ENCODE data around the gene FSTL1. TPM values are rescaled to one million over a fixed set of nuclear protein-coding genes. Genes with fewer than 3 reads are reported as not detected.

The FSTL1 gene
- total RNA-seq, 1 donor from 2014 or later, result 243 TPM

DNA sequence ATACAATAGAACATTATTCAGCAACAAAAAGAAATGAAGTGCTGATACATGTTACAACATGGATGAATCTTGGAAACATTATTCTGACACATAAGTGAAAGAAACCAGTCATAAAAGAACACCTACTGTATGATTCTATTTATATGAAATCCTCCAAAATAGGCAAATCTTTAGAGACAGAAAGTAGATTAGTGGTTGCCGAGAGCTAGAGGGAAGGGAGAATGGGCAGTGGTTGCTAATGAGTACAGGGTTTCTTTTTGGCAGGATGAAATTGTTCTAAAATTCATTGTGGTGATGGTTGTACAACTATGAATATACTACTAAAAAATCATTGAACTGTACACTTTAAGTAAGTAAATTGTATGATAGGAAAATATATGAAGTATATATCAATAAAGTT, 95.3 kb downstream of the FSTL1 start:
- no peak overlapping the region for H3K4me3 ChIP-seq
- DNase-seq, result no peak
- intact Hi-C loops (cut with micrococcal nuclease), result no loop called here

DNA sequence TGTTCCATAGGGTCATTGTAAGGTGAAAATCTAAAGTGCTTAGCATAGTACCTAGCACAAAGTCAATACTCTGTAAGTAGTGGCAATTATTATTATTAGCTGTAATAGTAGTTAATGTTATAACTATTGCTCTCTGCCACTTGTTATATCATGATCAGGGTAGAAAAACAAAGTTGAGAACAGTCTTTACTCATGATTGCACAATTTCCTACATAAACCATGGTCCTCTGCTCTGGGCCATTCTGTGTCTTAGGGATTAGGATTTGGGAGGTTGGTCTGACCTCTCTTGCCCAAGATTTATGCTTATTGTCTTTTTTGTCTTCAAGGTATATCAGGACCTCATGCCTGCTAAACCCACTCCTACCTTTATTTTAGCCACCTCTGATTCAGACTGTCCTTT, 97.3 kb downstream of the FSTL1 start:
- Histone ChIP-seq H3K4me1 (peaks cover 24% of the 10 kb centered on the region), H3K27me3 (ENCODE audit: low read depth) (no peaks in the 10 kb centered on the region), H3K36me3 (no peaks in the 10 kb centered on the region), H3K27ac (replicated peaks) (no peak overlapping the region), H3K4me3 (no peak overlapping the region), H3K9me3 (replicated peaks) (no peaks in the 10 kb centered on the region)
- DNase-seq, result no peak
- TF ChIP-seq, protein P1, sequence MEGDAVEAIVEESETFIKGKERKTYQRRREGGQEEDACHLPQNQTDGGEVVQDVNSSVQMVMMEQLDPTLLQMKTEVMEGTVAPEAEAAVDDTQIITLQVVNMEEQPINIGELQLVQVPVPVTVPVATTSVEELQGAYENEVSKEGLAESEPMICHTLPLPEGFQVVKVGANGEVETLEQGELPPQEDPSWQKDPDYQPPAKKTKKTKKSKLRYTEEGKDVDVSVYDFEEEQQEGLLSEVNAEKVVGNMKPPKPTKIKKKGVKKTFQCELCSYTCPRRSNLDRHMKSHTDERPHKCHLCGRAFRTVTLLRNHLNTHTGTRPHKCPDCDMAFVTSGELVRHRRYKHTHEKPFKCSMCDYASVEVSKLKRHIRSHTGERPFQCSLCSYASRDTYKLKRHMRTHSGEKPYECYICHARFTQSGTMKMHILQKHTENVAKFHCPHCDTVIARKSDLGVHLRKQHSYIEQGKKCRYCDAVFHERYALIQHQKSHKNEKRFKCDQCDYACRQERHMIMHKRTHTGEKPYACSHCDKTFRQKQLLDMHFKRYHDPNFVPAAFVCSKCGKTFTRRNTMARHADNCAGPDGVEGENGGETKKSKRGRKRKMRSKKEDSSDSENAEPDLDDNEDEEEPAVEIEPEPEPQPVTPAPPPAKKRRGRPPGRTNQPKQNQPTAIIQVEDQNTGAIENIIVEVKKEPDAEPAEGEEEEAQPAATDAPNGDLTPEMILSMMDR (IDR thresholded peaks at IDR 0.05; ENCODE audit: borderline replicate concordance), result no peak
- intact Hi-C loops (cut with micrococcal nuclease), result no loop called here

More for the DNA sequence above, 95.3 kb downstream of the FSTL1 start:
- Histone ChIP-seq H3K27me3 (ENCODE audit: low read depth) (no peaks in the 10 kb centered on the region), H3K27ac (replicated peaks) (no peak overlapping the region), H3K4me1 (peaks cover 4% of the 10 kb centered on the region), H3K9me3 (replicated peaks) (no peaks in the 10 kb centered on the region), H3K36me3 (no peaks in the 10 kb centered on the region)
- TF ChIP-seq, protein P1 (IDR thresholded peaks at IDR 0.05; ENCODE audit: borderline replicate concordance), result no peak

- intact Hi-C loops (cut with micrococcal nuclease), result no loop called here
- no peaks in the 10 kb centered on the region for H3K27me3 ChIP-seq (ENCODE audit: low read depth)
- TF ChIP-seq, protein P1 (IDR thresholded peaks at IDR 0.05; ENCODE audit: borderline replicate concordance), result no peak
Observed at GRCh38 chr3:120352017-120352416, 98.8 kb downstream of the FSTL1 start.

DNA sequence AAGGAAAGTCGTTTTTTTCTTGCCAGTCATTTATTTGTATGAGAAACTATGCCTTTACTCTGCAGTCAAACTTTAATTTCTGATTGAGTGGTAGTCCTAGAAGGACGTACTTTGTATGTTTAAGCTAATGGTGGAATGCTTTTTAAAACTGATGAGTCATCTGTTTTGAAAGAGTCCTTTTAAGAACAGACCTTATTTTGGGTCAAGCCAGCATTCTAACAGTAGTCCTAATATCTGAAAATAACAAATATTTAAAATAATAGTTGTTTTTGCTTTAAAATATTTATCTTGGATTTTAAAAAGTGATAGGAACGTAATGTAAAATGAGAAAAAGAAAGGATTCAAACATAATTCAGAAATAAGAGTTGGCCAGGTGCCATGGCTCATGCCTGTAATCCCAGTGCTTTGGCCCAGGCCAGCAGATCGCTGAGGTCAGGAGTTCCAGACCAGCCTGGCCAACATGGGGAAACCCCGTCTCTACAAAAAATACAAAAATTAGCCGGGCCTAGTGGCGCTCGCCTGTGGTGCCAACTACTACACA, 100.3 kb downstream of the FSTL1 start:
- peaks cover 51% of the 10 kb centered on the region for H3K4me1 ChIP-seq
- H3K27ac ChIP-seq (replicated peaks), result peak overlapping the region; percentile 94
- H3K4me3 ChIP-seq, result peak overlapping the region; percentile 94
- intact Hi-C loops (cut with micrococcal nuclease), result no loop called here
- H3K27me3 ChIP-seq (ENCODE audit: low read depth), result no peaks in the 10 kb centered on the region
- no peaks in the 10 kb centered on the region for H3K9me3 ChIP-seq (replicated peaks)
- TF ChIP-seq, protein P1 (IDR thresholded peaks at IDR 0.05; ENCODE audit: borderline replicate concordance), result no peak
- DNase-seq, result no peak
- no peaks in the 10 kb centered on the region for H3K36me3 ChIP-seq

More at GRCh38 chr3:120352017-120352416, 98.8 kb downstream of the FSTL1 start:
- Histone ChIP-seq H3K36me3 (no peaks in the 10 kb centered on the region), H3K27ac (replicated peaks) (no peak overlapping the region), H3K4me3 (no peak overlapping the region), H3K9me3 (replicated peaks) (no peaks in the 10 kb centered on the region), H3K4me1 (peaks cover 36% of the 10 kb centered on the region)
- no peak for DNase-seq

DNA sequence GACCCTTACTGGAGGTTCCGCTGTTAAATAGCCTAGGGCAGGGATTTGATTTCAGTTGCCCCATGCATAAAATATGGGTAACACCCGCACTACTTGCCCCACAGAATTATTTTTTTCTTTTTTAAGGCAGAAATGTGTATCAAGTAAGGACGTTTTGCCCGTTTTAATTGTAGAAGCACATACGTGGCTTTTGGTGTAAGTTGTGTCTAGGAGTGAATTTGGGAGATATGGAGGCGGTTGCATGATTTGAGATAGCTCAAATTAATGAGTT, 101.0 kb downstream of the FSTL1 start:
- TF ChIP-seq, protein P1 (IDR thresholded peaks at IDR 0.05; ENCODE audit: borderline replicate concordance), result no peak
- H3K4me1 ChIP-seq, result peaks cover 57% of the 10 kb centered on the region

More for the DNA sequence above, 101.0 kb downstream of the FSTL1 start:
- H3K9me3 ChIP-seq (replicated peaks), result no peaks in the 10 kb centered on the region
- peak overlapping the region; percentile 94 for H3K4me3 ChIP-seq
- intact Hi-C loops (cut with micrococcal nuclease), result no loop called here
- no peak for DNase-seq
- H3K27ac ChIP-seq (replicated peaks), result peak overlapping the region; percentile 94
- H3K36me3 ChIP-seq, result no peaks in the 10 kb centered on the region
- no peaks in the 10 kb centered on the region for H3K27me3 ChIP-seq (ENCODE audit: low read depth)
